G401 (cell line): ENCODE results near the gene EXOC2. TPM values are rescaled to one million over a fixed set of nuclear protein-coding genes. Genes with fewer than 3 reads are reported as not detected.

Source experiments
- DNase-seq: peaks from one replicate; pipeline ENCODE4 v3.0.0-alpha.2; 2015; ENCODE audit warnings: low spot score
- in situ Hi-C: cut with HindIII; loops from 2 replicates; pipeline ENCODE4 v1.10.0; 2016; ENCODE audit warnings: low sequenced_read_pairs, mixed read lengths
- total RNA-seq: library from RNA; depleted of rRNA; stranded (reverse); fragments of >200 nt; shearing (Covaris generic); gene quantifications from 2 replicates; pipeline ENCODE4 v1.2.3, GENCODE V29; 2014

The EXOC2 gene
- total RNA-seq, 1 experiment from 2014 or later: 36.7 TPM

GRCh38 chr6:491233-491632 lies 201.7 kb downstream of the EXOC2 start:
- in situ Hi-C loops: no loop called here

DNA sequence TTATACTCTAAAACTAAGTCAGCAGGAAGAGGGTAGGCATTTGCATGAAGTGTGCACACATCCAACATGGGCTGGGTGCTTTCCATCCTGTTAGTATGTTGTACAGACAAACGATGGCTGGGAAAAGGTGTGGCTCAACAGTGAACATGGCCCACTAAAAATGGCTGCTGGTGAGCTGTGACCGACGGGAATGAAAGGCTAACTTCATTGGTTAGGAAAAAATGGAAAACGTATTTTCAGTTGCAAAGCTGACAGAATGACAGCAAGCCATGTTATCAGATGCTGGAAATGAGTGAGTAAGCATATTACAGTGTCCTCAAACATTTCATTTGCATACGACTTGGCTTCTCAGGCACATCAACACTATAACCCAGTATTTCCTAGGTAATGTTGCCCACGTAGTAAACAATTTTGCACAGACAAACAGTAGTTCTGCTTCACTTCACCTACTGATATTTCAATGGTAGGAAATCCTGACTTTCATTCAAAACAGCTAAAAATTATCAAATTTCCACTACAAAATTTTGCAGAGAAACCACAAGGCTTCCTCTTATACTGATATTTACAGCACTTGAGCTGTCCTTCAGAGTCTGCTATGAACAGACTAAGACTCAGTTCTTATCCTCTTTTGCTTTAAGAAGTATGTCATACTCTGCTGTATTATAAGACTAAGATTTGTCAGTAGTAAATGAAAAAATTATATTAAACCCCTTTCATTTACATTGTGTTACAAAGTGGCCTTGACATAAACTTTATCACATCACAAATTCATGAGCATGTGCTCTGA lies 202.5 kb downstream of the EXOC2 start:
- in situ Hi-C loops: no loop called here
- no peak for DNase-seq

More at GRCh38 chr6:491233-491632, 201.7 kb downstream of the EXOC2 start:
- no peak for DNase-seq

DNA sequence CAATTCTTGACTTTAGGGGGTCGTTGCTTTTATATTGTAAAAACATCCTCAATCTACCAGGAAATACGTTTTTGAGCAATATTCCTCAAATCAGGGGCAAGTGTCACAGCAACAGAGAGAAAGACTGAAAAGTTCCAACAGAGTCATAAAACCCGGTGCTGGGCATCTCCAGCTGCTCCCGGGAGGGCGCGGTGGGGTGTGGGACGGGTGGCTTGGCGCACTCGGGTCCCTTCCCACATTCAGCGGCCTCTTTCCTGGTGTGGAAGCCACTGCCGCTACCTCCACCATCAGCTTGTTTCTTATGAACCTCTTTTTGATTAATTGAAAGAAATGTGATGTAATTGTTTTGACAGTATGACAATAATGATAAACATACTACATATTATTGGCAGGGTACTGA lies 203.2 kb downstream of the EXOC2 start:
- DNase-seq: no peak
- in situ Hi-C loops: no loop called here

- in situ Hi-C loops: no loop called here
- no peak for DNase-seq
Observed at GRCh38 chr6:489001-489400, 203.9 kb downstream of the EXOC2 start.

GRCh38 chr6:487956-488355 lies 205.0 kb downstream of the EXOC2 start:
- in situ Hi-C loops: no loop called here

GRCh38 chr6:485655-486170 lies 207.2 kb downstream of the EXOC2 start:
- in situ Hi-C loops: no loop called here
- no peak for DNase-seq

More at GRCh38 chr6:487956-488355, 205.0 kb downstream of the EXOC2 start:
- DNase-seq: no peak

DNA sequence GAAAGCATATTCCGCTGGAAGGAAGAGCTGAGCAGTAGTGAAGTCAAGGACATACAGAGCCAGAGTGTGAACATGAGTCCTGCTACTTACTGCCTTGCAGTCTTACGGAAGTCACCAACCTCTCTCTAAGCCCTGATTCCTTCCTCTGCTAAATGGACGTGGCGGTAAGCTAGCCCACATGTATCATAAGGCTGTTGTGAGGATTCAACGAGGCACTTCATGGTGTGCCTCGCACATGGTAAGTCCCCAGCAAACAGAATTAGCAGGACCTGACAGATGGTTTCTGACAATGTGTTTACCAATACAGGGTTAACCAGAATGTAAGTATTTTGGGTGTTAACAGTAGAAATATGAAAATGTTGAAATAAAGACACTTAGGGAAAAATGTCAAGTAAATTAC lies 208.2 kb downstream of the EXOC2 start:
- no peak for DNase-seq
- in situ Hi-C loops: no loop called here

DNA sequence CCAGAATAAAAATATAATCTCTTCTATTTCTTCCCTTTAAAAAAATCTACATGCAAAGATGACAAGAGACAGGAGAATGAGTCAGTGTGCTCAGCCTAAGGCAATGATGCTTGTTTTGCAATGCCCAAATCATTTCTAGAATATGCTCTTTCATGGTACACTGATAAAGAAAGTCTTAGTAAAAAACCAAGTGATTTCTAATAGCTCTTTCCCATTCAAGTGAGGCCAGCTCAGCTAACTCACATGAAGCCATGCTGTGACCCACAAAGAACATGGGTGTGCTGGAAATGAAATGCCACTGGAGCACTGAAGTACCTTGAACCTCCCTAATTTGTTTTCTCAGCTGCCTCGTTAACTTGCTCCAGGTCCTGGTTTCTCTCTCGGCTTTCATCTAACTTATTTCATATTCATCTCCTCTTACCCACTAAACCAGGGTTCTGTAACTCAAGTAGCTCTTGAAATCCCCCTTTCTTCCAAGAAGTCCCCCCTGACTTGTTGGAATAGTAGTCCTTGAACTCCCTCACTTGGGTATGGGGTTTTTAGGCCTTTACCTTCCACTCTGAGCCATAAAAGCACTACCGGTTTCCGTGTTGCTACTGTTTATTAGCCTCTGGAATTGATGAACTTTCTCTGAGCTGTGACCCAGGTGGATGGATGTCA lies 208.7 kb downstream of the EXOC2 start:
- DNase-seq: no peak
- in situ Hi-C loops: no loop called here

DNA sequence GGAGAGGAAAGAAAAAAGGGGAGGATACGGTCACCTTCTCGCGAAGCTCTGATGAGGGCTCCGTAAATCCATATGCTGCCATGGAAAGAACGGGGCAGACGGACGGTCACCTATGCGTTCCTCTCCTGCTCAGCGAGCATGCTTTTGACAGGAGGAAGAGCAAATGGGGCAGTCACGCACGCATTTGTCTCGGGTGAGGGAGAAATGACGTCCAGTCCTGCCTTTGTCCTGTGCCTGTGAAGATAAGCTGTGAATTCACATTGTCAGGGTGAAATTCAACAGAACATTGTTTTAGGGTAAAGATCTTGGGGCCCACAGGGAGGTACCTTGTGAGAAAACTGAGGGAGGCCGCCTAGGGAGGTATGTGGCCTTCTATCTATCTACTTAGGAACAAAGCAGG lies 217.6 kb downstream of the EXOC2 start:
- in situ Hi-C loops: no loop called here
- DNase-seq: no peak

DNA sequence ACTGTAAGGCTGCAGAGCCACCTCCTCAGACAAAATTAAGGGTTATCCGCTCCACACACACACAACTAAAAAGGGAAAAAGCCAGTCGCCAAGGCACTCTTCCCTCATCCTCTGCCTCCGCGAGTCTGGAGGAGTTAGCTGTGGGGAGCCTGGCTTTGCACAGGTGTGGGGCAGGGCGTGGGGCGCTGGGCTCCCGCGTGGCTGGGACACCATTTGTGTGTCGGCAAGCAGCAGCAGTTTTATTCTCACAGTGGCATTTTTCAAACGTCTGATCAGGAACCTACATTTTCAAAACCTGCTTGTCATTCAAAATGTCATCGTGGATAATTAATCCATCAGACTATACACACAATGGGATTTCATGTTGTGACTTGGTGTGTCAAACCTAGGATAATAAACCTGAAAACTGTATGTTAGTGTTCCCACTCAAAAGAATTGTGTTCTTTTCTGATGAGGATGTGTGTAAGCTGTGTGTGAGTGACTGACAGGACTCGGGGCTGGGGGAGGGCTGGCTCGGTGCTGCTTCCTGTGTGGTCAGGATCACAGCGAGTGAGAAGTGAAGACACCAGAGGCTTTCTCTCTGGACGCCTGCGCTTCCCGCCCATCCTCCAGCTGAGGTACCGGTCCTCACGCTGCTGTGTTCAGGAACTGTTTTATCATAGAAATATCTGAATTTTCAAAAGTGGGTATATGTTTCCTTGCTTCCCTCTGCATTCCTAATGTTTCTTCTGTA lies 218.3 kb downstream of the EXOC2 start:
- no peak for DNase-seq
- in situ Hi-C loops: no loop called here

DNA sequence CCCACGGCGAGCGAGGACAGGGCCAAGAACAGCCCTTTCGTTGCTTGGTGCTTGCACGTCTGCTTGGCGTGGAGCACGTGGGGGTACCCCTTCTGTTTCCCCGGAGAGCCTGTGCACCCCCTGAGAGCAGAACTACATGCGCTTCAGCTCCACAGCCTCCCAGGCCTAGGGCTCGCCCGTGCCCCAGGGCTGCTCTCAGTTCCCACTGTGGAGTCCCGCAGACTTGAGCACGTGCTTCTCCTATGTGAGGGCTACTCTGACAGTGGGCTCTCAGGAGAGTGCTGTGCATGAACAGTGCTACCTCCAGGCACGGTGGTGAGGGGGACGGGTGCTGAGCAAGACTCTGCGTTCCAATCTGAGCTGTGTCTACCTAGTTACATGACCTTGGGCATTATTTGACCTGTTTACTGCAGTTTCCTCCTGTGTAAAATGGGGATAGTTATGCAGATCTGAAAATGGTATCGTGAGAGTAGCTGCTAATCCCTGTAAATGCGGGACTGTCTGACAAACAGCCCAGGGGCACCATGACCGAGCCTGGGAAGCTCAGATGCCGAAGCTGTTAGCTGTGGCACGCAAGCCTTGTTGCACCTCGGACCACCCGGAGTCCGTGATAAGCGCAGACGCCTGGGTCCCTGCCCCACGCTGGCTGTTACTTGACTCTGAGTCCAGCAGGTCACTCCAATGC lies 219.0 kb downstream of the EXOC2 start:
- in situ Hi-C loops: no loop called here
- no peak for DNase-seq

- in situ Hi-C loops: no loop called here
- no peak for DNase-seq
Observed at GRCh38 chr6:473356-473755, 219.6 kb downstream of the EXOC2 start.

DNA sequence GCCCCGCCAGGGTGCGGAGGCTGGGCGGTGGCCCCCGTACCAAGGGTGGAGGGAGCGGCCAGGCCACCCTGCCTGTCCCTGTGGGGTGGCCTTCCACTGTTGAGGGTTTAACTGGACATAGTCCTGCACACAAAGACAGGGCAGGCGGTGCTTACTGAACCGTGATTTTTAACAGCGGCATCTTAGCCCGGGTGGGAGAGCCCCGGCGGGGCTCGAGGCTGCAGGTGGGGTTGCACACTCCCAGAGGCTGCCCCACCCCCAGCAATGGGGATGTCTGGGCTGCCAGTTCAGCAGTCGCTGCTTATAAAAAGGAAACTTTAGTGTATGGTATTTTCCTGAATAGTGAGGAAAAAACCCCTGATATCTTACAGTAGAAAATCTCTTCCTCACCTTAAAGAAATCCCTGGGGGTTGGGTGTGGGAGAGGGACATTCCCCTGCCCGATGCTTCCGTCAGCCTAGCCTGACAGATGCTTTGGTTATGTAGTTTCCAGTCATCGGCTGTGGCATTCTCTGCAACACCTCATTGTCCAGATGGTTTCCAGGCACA lies 222.0 kb downstream of the EXOC2 start:
- no peak for DNase-seq
- in situ Hi-C loops: no loop called here

DNA sequence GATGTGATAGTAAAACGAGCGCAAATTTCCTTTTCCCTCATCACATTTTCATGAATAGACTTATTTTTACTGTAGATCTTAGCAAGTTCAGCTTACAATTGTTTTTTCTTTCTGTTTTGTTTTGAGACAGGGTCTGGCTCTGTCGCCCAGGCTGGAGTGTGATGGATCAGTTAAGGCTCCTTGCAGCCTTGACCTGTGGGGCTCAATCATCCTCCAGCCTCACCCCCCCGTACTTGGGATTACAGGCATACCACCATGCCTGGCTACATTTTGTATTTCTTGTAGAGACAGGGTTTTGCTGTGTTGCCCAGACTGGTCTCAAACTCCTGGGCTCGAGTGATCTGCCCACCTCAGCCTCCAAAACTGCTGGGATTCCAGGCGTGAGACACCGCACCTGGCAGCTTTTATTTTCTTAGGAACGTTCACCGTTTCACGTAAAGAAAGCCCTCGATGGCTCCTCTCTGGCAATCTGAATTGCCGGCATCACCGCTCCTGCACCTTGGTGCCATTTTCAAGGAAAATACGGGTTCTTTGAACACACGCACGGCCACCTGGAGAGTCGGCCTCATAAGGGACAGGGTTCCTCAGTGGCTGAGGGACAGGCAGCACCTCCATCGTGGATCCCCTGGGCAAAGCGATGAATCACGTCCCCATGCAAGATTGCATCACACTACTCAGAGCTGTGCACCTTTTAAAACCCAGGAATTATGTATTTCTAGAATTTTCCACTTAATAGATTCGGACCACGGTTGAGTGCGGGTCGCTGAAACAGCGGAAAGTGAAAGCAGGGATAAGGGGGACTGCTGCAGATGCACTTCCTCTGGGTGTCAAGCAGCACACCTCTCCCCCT lies 222.7 kb downstream of the EXOC2 start:
- in situ Hi-C loops: no loop called here
- DNase-seq: no peak

GRCh38 chr6:467671-468082 lies 225.3 kb downstream of the EXOC2 start:
- in situ Hi-C loops: no loop called here
- DNase-seq: no peak

DNA sequence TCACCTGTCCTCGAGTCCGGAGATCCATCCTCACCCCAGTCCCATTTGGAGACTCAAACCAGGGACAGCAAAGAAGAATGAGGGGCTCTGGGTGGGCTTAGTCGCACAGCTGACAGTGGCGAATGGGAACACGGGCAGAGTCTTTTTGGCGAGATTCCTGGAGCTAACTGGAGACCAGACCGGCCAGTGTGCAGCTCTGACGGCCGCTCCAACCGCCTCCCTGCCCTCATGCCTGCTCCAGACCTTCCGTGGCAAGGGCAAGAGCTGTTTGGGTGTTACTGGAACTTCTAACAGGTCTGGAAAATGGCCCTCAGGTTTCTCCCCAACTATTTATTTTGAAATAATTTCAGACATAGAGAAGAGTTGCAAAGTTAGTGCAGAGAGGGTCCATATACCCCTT lies 225.8 kb downstream of the EXOC2 start:
- in situ Hi-C loops: no loop called here
- no peak for DNase-seq

DNA sequence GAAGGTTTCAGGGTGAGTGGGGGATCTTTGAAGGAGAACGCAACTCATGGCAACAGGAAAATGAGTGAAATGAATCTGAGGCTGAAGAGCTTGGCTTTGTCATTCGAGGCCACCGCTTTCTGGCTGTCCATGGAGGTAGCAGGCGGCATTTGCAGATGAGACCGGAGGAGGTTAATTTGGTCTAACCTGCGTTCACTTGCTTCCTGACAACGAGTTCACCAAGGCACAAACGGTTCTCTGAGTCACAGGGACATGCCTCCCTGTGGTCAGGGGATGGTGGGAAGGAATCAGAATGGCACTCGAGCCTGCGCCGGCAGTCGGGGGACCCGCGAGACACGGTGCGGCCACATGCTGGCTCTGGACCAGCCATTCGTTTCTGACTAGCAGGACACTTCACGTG lies 226.4 kb downstream of the EXOC2 start:
- DNase-seq: no peak
- in situ Hi-C loops: no loop called here
